IMR-90 (cell line): ENCODE results near the gene GOLIM4. TPM values are rescaled to one million over a fixed set of nuclear protein-coding genes. Genes with fewer than 3 reads are reported as not detected.

Experiments used
- ATAC-seq: fragments of 200-7000 bp; cut with Tn5 transposase; 2 replicates; pipeline ENCODE4 v1.9.1; 2020; ENCODE audit warnings: low read depth, mild to moderate bottlenecking, moderate library complexity
- BruUV-seq: library from RNA; stranded (reverse); fragments of 400-500 nt; replicated peaks from 2 replicates; lab custom pipeline; 2021; lab: Mats Ljungman, UMichigan
- CTCF ChIA-PET: fragments of 300-600 bp; formaldehyde crosslinking; extraction: SDS; loops from one replicate; lab custom pipeline; 2021; ENCODE audit warnings: antibody characterized with exemption; lab: Yijun Ruan, JAX
- POLR2A ChIA-PET: fragments of 300-600 bp; sonication (Branson Sonifier 250); formaldehyde crosslinking; loops from one replicate; lab custom pipeline; 2022; ENCODE audit warnings: antibody characterized with exemption; ENCODE audit not compliant: unreplicated experiment; lab: Charles Lee
- DNase-seq: peaks from one replicate; pipeline ENCODE4 v3.0.0; 2013
- H2AFZ ChIP-seq: replicated peaks from 2 replicates; pipeline ENCODE3; 2013; ENCODE audit warnings: low read length, mild to moderate bottlenecking; ENCODE audit not compliant: poor library complexity
- H2AK5ac ChIP-seq: 2 replicates; pipeline ENCODE4 v1.6.1; 2013; ENCODE audit warnings: low read depth, low read length, inconsistent platforms
- H2AK9ac ChIP-seq: replicated peaks from 2 replicates; pipeline ENCODE3; 2013; ENCODE audit warnings: mild to moderate bottlenecking, low read depth, low read length, moderate library complexity; ENCODE audit not compliant: poor library complexity
- H2BK120ac ChIP-seq: 2 replicates; pipeline ENCODE4 v1.6.1; 2013; ENCODE audit warnings: low read depth, low read length, inconsistent platforms
- H2BK15ac ChIP-seq: 3 replicates; pipeline ENCODE4 v1.6.1; 2013; ENCODE audit warnings: low read depth, low read length, inconsistent platforms
- H2BK20ac ChIP-seq: 2 replicates; pipeline ENCODE4 v1.6.1; 2013; ENCODE audit warnings: low read depth, mild to moderate bottlenecking, inconsistent platforms, low read length, moderate library complexity
- H2BK5ac ChIP-seq: 2 replicates; pipeline ENCODE4 v1.6.1; 2013; ENCODE audit warnings: mild to moderate bottlenecking, low read depth, low read length, inconsistent platforms; ENCODE audit not compliant: poor library complexity, severe bottlenecking
- H3K14ac ChIP-seq: replicated peaks from 2 replicates; pipeline ENCODE4 v1.6.1; 2013; ENCODE audit warnings: low read depth, low read length, inconsistent platforms
- H3K18ac ChIP-seq: 2 replicates; pipeline ENCODE4 v1.6.1; 2013; ENCODE audit warnings: low read depth, low read length, control low read depth
- H3K23ac ChIP-seq: 2 replicates; pipeline ENCODE4 v1.6.1; 2013; ENCODE audit warnings: low read depth, low read length, inconsistent platforms
- H3K27ac ChIP-seq: 2 replicates; pipeline ENCODE4 v1.5.1; 2013; ENCODE audit warnings: mild to moderate bottlenecking, control low read depth, low read length; ENCODE audit not compliant: insufficient read depth
- H3K27me3 ChIP-seq: 2 replicates; pipeline ENCODE4 v1.6.1; 2013; ENCODE audit warnings: low read length; ENCODE audit not compliant: control insufficient read depth, insufficient read depth
- H3K36me3 ChIP-seq: 2 replicates; pipeline ENCODE4 v1.6.1; 2013; ENCODE audit warnings: low read length, mixed read lengths; ENCODE audit not compliant: control insufficient read depth, insufficient read depth
- H3K4ac ChIP-seq: 2 replicates; pipeline ENCODE4 v1.6.1; 2013; ENCODE audit warnings: low read depth, low read length, inconsistent platforms
- H3K4me1 ChIP-seq: 2 replicates; pipeline ENCODE4 v1.6.1; 2013; ENCODE audit warnings: low read length, mixed read lengths; ENCODE audit not compliant: control insufficient read depth, insufficient read depth
- H3K4me2 ChIP-seq: 2 replicates; pipeline ENCODE4 v1.6.1; 2013; ENCODE audit warnings: low read depth, mild to moderate bottlenecking, control low read depth, low read length, moderate library complexity
- H3K4me3 ChIP-seq: 2 replicates; pipeline ENCODE4 v1.5.1; 2013; ENCODE audit warnings: low read depth, mild to moderate bottlenecking, control low read depth, low read length, moderate library complexity; ENCODE audit not compliant: insufficient read depth
- H3K56ac ChIP-seq: 2 replicates; pipeline ENCODE4 v1.6.1; 2013; ENCODE audit warnings: low read length, inconsistent platforms; ENCODE audit not compliant: insufficient read depth; ENCODE audit errors: extremely low read depth
- H3K79me1 ChIP-seq, 2 experiments: 2 replicates each; pipeline ENCODE4 v1.6.1; 2013; ENCODE audit warnings: low read length in 2 of 2, inconsistent platforms in 1 of 2, low read depth in 1 of 2
- H3K9ac ChIP-seq: 2 replicates; pipeline ENCODE4 v1.6.1; 2013; ENCODE audit warnings: low read depth, low read length, control low read depth
- H3K9me1 ChIP-seq: 2 replicates; pipeline ENCODE4 v1.6.1; 2013; ENCODE audit warnings: low read length, inconsistent platforms; ENCODE audit not compliant: insufficient read depth
- H3K9me3 ChIP-seq: 2 replicates; pipeline ENCODE4 v1.6.1; 2013; ENCODE audit warnings: low read length; ENCODE audit not compliant: control insufficient read depth, insufficient read depth
- H4K20me1 ChIP-seq: 2 replicates; pipeline ENCODE4 v1.6.1; 2013; ENCODE audit warnings: low read length, inconsistent platforms; ENCODE audit not compliant: insufficient read depth
- H4K5ac ChIP-seq: 2 replicates; pipeline ENCODE4 v1.6.1; 2013; ENCODE audit warnings: mild to moderate bottlenecking, low read depth, low read length, control low read depth
- H4K8ac ChIP-seq, 2 experiments: 2 replicates each; pipeline ENCODE4 v1.6.1; 2013; ENCODE audit warnings: low read depth in 2 of 2, low read length in 2 of 2, control low read depth in 1 of 2, inconsistent platforms in 1 of 2
- H4K91ac ChIP-seq: 2 replicates; pipeline ENCODE4 v1.6.1; 2013; ENCODE audit warnings: low read depth, low read length, inconsistent platforms; ENCODE audit not compliant: insufficient read depth
- BHLHE40 ChIP-seq: fragments of 150-350 bp; IDR thresholded peaks from 2 replicates; pipeline ENCODE4 v1.6.1; 2016; ENCODE audit warnings: mild to moderate bottlenecking, low read depth, low read length
- CTCF ChIP-seq: conservative IDR thresholded peaks from 2 replicates; pipeline ENCODE4 v1.5.1; 2012; ENCODE audit warnings: mild to moderate bottlenecking, low read depth, low read length, improper control_type of control experiment
- ELK1 ChIP-seq: fragments of 150-350 bp; IDR thresholded peaks from 2 replicates; pipeline ENCODE4 v1.6.1; 2016; ENCODE audit warnings: low read depth, mild to moderate bottlenecking, low read length, moderate library complexity, borderline replicate concordance
- FOS ChIP-seq: fragments of 150-350 bp; IDR thresholded peaks from 2 replicates; pipeline ENCODE4 v1.6.1; 2016; ENCODE audit warnings: low read depth, low read length
- MAFK ChIP-seq: IDR thresholded peaks from 2 replicates; pipeline ENCODE4 v1.6.1; 2012; ENCODE audit warnings: low read depth, low read length, improper control_type of control experiment
- MXI1 ChIP-seq: IDR thresholded peaks from 2 replicates; pipeline ENCODE4 v1.6.1; 2012; ENCODE audit warnings: low read depth, mild to moderate bottlenecking, low read length, moderate library complexity, borderline replicate concordance
- NFE2L2 ChIP-seq: fragments of 150-350 bp; IDR thresholded peaks from 2 replicates; pipeline ENCODE4 v1.6.1; 2016; ENCODE audit warnings: low read depth, mild to moderate bottlenecking, low read length
- RCOR1 ChIP-seq: IDR thresholded peaks from 2 replicates; pipeline ENCODE4 v1.6.1; 2012; ENCODE audit warnings: mild to moderate bottlenecking, low read length, improper control_type of control experiment; ENCODE audit not compliant: insufficient replicate concordance
- RFX5 ChIP-seq: IDR thresholded peaks from 2 replicates; pipeline ENCODE4 v1.8.0; 2012; ENCODE audit warnings: low read depth, mild to moderate bottlenecking, low read length, moderate library complexity
- SMC3 ChIP-seq: fragments of 150-350 bp; IDR thresholded peaks from 2 replicates; pipeline ENCODE4 v1.6.1; 2016; ENCODE audit warnings: low read depth, mild to moderate bottlenecking, antibody characterized with exemption, low read length, moderate library complexity
- WGBS, 2 experiments: methylation state at CpG; one replicate each; pipeline versions ENCODE4 v1.1.5 to v1.1.7; 2013; ENCODE audit warnings: missing lambda C conversion rate in 2 of 2; ENCODE audit not compliant: insufficient read length in 1 of 2; ENCODE audit errors: extremely low coverage in 2 of 2; 5-methylcytosine and 5-hydroxymethylcytosine counted together
- dilution Hi-C: fragments of 300-500 bp; cut with HindIII; formaldehyde crosslinking; loops from one replicate; pipeline ENCODE4 v1.14.3; 2018; ENCODE audit warnings: low sequenced_read_pairs; ENCODE audit not compliant: unreplicated experiment
- in situ Hi-C: fragments of 300-500 bp; cut with MboI; formaldehyde crosslinking; loops from 3 replicates; pipeline ENCODE4 v1.14.3; 2019; ENCODE audit warnings: low sequenced_read_pairs, inconsistent platforms, mixed read lengths
- intact Hi-C: fragments of 100-400 bp; cut with micrococcal nuclease; formaldehyde crosslinking; loops from 2 replicates; pipeline ENCODE4 v1.10.0; 2022
- polyA plus RNA-seq, 3 experiments: library from polyadenylated mRNA; depleted of rRNA; stranded (reverse); fragments of >200 nt; gene quantifications; 2 replicates each; pipeline ENCODE4 v1.2.3, GENCODE V29; 2012; ENCODE audit warnings: low replicate concordance in 1 of 3
- total RNA-seq: library from RNA; depleted of rRNA; stranded (reverse); fragments of >200 nt; gene quantifications from 2 replicates; pipeline ENCODE4 v1.2.3, GENCODE V29; 2012

The GOLIM4 gene
- total and polyA plus RNA-seq, 2 of the 4 experiments (the other 2 are of a cell fraction), result 44.6 to 71.2 TPM

GRCh38 chr3:168048414-168049330 is 47.1 kb downstream of the GOLIM4 start:
- Histone ChIP-seq H3K9me1 (peaks cover 11% of the 10 kb centered on the region), H2BK20ac (no peak overlapping the region; the same call in 1 of the 2 replicates), H4K8ac (peak overlapping the region in 1 of 2 experiments; percentile 27; a peak in 1 of 4 replicates), H2BK15ac (peak overlapping the region; percentile 41; the same call in 1 of the 3 replicates), H3K18ac (no peak overlapping the region), H3K36me3 (0 out of 2 replicates have a peak, but pooled peaks cover 1% of the 10 kb centered on the region), H2AK9ac (no peak overlapping the region), H2AFZ (no peak overlapping the region), H3K56ac (no peak overlapping the region), H3K27ac (peak overlapping the region; percentile 8; the same call in 1 of the 2 replicates), H3K79me1 (peaks cover 23 to 44% of the 10 kb centered on the region in 2 experiments), H3K4me2 (no peak overlapping the region), H3K4ac (peak overlapping the region; percentile 9; the same call in 1 of the 2 replicates), H2AK5ac (no peak overlapping the region), H2BK5ac (no peak overlapping the region), H2BK120ac (peak overlapping the region; percentile 6; the same call in 1 of the 2 replicates), H3K14ac (no peak overlapping the region), H4K20me1 (peaks cover 20% of the 10 kb centered on the region; the same call in 1 of the 2 replicates), H3K9me3 (no peaks in the 10 kb centered on the region), H3K4me1 (peaks cover 13% of the 10 kb centered on the region), H4K91ac (no peak overlapping the region), H3K27me3 (no peaks in the 10 kb centered on the region), H3K9ac (no peak overlapping the region), H4K5ac (no peak overlapping the region), H3K23ac (peak overlapping the region; percentile 15; the same call in 1 of the 2 replicates), H3K4me3 (no peak overlapping the region)
- in situ Hi-C loops (loop anchor here (5.0 to 10.0 kb wide), 2 partner anchors 114 kb away; no protein-coding TSS in a partner anchor), dilution Hi-C loops (loop anchor here (25.0 kb wide), 1 partner anchor 114 kb away; no protein-coding TSS in a partner anchor), intact Hi-C loops (loop anchor here (5.0 to 10.0 kb wide), 2 partner anchors 314 to 799 kb away; partner anchors contain the start of genes PDCD10 and SERPINI1)
- TF ChIP-seq ELK1 (no peak), BHLHE40 (no peak), MXI1 (no peak), CTCF (no peak), SMC3 (no peak), FOS (no peak), NFE2L2 (no peak), RCOR1 (no peak), MAFK (no peak), RFX5 (no peak)
- CTCF ChIA-PET, result interaction anchor here (0.7 to 3.5 kb wide), 7 partner anchors 39 to 201 kb away, joined by 3 to 30 read pairs (median 3); no protein-coding TSS in a partner anchor
- BruUV-seq, result no TSS peak
- POLR2A ChIA-PET, result no interaction called here
- no CpG with 5 or more reads among the region's 5 CpGs for WGBS, 2 experiments
- ATAC-seq (peak; percentile 7; the same call in 1 of the 2 replicates), DNase-seq (no peak)
